Stimulated activated CD8-positive, alpha-beta memory T cell treated with anti-CD3 and anti-CD28 coated beads, Interleukin-15, amount 100 ng/mL, for 48 hours (primary cell): Measurements from ENCODE around the gene RUVBL2.
A peak's percentile ranks its signal among the peaks of the same experiment; 100 is the strongest.

Source experiments
- DNase-seq, 2 donors: peaks; one replicate each; pipeline ENCODE4 v3.0.0-alpha.2; 2020; ENCODE audit warnings: low read depth in 2 of 2

RUVBL2 gene

DNA sequence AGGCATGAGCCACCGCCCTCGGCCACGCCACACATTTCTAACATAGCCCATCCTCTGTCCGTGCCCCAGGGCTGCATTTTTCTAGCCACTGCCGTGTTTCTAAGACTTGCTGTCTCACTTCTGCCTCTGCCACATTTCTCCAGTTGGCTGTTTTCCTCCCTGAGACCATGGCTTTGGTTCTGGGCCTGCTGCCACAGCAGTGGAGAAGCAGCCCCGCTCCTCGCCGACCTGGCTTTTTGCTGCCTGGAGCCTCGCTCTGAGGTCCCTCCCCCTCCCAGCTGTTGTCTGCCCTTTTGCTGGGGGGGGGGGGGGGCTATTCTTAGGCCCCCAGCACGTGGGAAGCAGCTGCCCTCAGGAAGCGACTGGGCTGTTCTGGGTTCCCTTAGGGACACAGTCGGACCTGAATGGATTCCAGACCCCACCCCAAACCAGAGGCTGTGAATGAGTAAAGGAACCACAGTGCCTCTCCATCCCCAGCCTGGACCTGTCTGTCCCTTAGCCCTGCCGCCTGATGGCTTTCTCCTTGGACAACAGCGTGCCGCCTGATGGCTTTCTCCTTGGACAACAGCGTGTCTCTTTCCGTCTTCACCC is 3.9 kb upstream of the RUVBL2 start:
- DNase-seq = no peak

DNA sequence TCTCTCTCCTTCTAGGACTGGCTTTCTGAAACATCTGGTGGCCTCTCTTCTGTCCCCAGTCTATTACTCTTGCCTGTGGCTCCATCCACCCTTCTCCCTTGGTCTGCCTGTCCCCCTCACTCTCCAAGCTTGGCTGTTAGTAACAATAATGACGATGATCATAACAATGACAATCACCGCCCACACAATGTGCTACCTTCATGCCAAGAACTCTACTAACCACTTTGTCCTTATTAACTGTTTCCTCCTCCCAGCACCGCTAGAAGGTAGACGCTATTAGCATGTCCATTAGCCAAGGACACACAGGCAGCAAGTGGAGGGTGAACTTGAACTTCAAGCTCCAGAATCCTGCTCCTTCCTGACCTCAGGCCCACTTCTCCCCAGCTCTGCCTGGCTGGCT is 3.3 kb upstream of the RUVBL2 start:
- no peak for DNase-seq

DNA sequence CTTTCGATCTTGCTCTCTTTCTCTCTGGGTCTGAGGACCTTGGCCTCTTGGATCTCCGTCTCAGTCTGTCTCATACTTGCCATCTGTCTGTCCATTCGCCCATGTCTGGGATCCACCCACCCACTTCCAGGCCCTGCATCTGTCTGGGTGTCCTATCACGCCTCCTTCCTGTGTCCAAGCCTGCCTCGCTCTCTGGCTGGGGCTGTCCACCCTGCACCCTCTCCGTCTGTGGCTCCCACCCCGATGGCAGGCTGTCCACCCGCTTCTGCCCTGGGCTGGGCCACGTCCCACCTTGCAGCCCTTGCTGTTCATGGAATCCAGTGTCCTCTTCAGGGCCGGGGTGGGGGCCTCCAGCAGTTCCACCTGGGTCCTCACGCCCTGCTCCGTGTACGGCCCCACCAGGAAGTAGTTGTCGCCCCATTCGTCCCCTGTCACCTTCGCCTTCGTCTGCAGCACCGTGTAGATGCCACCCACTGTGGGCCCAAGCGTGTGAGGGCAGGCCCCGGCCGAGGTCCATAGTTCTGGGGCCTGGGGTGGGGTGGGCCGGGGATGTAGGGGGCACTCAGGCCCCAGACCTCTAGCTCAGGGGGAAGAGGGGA is 2.6 kb upstream of the RUVBL2 start:
- no peak for DNase-seq

DNA sequence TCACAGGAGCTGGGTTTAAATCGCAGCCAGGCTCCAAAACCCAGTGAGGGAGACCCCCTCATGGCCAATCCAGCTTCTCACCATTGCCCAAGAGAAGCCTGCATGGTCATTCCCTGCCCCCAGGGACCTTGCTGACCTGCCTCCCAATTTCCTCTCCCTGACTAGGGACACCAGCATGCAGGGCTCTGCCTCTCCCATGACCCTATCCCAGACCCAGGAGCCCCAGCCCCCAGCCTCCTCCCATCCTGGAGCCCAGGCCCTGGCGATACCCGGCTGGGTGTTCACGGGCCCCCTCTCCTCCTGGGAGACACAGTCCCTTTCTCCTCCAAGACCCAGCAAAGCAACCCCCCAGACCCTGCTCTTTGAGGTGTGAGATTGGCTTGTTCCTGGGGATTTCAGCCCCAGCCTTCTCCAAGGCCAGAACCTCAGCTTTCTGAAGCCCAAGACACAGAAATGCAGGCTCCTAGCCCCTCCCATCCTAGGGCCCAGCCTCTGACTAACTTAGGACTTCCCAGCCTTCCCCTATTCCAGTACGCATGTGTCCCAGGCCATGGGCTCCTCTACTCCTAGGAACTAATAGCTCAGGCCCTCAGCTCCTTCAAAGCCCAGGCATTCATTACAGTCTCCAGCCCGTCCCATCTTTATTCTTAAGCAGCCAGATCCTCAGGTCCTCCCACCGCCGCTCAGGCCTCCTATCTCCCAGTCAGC is 1.7 kb upstream of the RUVBL2 start:
- DNase-seq = no peak

DNA sequence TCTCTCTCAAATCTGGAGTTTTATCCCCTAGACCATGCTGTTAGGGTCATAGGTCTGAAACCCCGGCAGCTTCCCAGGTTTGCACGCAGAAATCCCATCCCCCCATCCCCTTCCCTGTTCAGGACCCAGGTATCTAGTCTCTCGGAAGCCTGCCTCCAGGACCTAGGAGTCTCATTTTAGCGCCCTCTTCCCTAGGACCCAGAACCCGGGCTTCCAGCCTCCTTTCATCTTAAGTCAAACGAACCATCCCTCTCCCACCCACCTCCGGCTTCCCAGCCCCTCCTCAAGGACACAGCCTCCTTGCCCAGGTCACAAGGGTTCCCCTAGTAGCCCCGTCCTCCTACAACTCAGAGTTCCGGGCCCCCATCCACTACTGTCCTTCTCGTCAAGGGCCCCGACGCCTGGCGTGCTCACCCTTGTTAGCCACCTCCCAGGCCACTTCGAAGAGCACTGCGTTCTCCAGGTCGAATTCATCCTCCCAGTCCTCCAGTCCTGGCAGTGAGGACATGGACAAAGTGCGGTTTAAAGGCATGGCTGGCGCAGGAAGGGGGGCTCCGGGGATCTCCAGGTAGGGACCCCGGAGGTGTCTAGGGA is 1.0 kb upstream of the RUVBL2 start:
- no peak for DNase-seq

DNA sequence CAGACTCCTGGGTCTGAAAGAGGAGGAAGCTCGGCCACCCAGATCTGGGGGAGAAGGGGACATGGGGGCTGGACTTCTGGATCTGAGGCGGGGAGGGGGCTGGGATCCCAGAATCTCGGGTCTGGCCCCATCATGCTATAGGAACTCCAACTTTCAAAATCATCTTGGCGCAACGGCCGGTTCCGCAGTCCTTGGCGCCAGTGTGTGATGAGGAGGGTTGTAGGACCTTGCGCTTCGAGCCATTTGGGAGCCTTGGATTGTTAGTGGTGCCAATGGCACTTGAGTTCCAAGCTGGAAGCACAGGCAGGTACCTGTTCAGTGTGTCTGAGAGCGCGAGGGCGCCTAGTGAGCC is 324 bp downstream of the RUVBL2 start:
- no peak for DNase-seq

DNA sequence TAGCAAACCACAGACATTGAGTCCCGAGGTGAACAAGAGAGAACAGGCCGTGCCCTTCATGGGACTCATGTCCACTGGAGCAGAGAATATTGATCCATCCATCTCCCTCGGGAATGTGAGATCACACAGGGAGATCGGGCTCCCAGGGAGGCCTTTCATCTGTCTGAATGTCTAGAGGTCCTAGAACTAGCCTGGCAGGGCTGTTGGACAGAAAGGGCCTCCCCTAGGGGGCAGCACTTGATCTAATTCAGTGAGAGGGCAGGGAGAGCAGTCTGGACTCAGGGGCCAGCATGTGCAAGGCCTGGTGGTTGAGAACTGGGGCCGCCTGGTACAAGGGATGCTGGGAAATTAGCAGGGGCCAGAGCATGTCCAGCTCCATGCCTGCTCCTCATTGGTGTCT is 4.3 kb downstream of the RUVBL2 start:
- DNase-seq = no peak

DNA sequence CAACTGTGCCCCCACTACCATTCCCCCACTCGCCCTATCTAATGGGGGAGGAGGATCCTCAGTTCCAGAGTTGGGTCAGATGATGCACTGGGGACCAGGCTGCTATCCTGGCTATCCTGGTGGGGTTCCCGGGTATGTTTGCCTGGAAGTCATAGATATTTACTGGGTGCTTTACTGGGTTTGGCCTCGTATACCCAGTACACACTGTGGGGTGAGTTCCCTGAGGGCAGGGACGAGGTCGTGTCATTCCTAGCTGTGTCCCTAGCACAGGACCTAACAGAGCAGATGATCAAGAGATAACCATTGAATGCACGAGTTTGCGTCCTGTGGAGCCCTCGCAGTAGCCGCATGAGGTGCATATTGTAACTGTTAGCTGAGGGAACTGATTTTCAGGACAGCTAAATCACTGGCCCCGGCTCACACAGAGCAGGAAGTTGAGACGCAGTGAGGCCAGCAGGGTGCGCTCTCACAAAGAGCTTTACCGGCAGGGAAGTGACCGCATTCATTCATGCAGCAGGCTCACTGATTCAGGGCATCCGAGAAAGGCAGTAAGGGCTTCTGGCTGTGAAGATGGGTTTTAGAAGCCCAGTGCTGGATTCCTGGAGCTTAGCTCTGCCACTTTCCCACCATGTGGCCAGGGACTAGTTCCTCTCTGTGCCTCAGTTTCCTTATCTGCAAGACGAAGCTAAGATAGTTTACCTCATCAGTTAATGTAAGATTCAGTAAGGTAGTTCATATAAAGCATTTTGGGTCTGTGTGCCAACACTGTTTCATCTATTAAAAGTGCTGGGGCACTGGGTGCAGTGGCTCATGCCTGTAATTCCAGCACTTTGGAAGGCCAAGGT is 6.0 kb downstream of the RUVBL2 start:
- peak; percentile 44 to 49 for DNase-seq

DNA sequence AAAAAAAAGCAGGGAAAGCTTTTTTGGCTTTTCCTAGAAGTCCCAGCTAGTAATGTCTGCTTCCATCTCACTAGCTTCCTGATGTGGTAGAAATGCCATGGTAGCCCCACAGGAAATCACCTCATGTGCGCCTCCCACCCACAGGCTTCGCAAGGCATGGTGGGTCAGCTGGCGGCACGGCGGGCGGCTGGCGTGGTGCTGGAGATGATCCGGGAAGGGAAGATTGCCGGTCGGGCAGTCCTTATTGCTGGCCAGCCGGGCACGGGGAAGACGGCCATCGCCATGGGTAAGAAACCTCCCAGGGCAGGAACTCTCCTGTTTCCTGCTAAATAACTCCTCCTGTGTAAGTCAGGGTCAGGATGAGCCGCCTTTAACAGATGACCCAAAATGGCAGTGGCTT is 10.4 kb downstream of the RUVBL2 start:
- no peak for DNase-seq

DNA sequence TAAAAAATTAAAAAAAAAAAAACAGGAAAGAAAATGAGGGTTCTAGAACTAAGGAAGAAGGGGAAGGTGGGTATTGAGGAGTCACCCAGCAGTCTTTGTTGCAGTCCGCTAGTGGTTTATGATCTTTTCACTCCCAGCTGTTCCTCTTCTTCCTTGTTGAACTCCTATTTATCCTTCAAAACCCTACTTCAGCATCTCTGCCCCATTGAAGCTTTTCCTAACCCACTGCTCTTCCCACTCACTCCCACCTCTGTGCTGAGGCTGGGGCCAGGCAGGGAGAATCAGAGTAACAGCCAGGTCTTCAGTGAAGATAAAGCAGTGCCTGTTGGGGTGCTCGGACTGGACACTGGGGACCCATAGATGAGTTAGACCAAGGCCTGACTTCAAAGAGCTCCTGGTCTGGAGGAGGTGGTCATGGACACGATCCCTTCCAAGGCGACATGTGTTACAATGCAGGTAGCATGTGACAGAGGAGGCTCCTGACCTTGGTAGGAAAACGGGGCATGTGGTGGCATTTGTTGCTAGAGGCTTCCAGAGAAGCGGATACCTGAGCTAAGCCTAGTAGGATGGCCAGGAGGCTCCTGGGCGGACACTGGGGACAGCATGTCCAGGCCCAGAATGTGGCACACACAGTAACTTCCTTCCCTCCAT is 11.4 kb downstream of the RUVBL2 start:
- DNase-seq = no peak

DNA sequence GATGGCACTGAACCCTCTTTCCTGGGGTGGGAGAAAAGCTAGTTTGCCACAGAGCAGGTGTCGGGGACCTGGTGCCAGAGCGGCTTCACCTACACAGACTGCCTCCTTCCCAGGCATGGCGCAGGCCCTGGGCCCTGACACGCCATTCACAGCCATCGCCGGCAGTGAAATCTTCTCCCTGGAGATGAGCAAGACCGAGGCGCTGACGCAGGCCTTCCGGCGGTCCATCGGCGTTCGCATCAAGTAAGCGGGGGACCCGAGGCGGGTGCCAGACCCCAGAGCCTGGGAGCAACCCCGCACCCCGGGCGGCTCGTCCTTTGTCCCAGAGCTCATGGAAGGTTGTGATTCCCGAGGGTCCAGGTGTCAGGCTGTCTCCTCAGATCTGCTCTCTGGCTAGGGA is 13.2 kb downstream of the RUVBL2 start:
- no peak for DNase-seq

DNA sequence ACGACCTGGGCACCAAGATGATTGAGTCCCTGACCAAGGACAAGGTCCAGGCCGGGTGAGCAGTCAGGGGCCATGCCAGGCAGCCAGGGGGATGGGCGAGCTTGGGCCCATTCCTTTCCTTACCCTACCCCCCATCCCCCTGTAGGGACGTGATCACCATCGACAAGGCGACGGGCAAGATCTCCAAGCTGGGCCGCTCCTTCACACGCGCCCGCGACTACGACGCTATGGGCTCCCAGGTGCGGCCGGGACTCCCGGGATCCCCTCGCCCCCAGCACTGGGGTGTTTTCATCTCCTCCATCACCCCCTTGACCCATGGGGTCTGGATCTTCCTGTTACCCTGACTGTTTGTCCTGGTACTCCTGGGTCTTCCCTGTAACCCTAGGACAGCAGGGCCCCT is 16.1 kb downstream of the RUVBL2 start:
- DNase-seq = no peak

DNA sequence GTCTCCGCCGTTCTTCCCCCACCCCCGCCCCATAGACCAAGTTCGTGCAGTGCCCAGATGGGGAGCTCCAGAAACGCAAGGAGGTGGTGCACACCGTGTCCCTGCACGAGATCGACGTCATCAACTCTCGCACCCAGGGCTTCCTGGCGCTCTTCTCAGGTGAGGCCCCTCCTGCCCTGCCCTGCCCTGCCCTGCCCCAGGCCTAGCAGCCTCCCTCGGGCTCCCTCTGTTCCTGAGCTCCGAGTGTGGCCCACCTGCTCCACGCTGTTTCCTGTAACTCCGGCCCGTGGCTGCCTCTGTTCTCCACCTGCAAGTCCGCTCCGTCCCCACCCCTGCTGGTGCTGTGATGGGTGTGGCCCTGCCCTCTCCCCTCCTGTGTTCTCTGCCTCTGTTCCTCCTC is 16.8 kb downstream of the RUVBL2 start:
- no peak for DNase-seq

DNA sequence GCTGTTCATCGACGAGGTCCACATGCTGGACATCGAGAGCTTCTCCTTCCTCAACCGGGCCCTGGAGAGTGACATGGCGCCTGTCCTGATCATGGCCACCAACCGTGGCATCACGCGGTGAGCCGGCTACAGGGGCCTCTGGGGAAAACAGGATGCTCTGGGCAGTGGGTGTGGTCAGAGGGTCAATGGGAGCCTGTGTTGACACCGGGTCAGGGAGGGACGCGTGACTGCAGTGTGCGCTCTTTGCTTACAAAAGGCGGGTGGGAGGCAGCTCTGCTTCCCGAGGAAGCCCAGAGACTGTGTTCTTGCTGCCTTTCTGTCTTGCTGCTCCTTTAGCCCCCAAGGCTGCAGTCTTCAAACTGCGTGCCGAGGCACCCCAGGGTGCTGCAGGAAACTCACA is 17.5 kb downstream of the RUVBL2 start:
- DNase-seq = no peak

DNA sequence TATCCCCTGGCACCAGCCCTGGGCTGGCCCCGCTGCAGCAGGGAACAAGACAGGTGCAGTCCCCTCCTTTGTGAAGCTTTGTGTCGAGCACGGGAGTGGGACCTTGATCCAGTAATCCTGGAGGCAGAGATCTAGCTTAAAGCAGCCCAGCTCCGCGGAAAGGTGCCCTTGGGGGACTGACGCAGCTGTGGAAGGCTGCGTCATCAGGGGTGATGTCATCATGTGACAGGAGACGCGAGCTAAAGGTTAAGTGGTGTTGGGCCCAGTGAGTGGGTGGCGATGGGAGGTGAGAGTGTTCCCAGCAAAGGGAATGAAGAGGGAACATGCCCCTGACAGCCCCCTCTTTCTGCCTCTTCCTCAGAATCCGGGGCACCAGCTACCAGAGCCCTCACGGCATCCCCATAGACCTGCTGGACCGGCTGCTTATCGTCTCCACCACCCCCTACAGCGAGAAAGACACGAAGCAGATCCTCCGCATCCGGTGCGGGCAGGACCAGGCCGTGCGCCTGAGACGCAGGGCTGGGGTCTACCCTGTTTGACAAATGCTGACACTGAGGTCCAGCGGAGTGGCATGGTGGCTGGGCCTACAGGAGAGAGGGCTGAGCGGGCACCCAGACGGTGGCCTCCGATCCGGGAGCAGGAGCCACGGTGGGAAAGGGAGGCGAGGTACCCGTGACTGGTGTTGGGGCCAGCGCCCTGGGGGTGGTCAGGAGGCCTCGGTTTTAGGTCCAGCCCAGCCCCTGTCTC is 20.6 kb downstream of the RUVBL2 start:
- DNase-seq = no peak

DNA sequence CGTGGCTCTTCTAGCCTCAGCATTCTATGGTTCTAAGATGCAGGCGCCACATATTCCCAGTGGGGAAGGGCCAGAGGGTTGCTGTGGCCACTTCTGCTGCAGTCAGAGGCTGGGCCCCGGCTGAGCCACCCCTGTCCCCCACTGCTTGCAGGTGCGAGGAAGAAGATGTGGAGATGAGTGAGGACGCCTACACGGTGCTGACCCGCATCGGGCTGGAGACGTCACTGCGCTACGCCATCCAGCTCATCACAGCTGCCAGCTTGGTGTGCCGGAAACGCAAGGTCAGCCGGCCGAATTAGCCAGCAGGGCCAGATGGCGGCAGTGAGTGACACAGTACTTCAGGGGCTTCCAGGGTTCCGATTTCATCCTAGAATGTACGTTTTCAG is 21.2 kb downstream of the RUVBL2 start:
- no peak for DNase-seq

DNA sequence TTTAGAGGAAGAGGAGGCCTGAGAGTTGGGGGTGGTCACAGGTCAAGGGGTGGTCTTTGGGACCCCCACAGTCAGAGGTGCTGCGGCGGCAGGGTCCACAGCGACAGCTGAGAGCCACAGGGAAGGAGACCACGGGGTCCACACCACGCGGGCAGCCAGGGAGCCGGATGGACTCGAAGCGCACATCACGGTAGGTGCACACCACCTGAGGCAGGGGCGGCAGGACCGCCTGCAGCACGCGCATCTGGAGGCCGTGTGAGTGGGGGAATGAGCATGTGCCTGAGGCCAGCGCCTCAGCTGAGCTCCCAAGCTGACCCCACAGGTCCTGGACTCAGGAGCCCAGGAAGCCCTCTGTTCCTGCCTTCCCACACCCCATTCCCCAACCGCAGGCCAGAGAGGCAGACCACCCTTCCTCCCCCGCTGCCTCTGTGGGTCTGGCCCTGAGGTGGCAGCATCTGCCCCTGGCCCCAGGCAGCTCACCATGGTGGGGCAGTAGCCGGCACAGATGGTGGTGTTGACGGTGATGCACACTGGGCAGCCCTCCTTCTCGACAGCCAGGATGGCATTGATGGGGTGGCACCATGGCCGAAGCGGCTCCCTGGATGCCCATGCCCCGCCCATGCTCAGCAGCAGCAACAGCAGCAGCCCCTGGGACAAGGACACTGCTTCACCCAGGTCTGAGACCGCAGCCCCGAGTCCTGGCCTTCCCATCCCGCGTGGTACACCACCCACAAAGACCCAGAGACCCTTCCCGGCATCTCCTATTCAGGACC is 22.6 kb downstream of the RUVBL2 start:
- no peak for DNase-seq

DNA sequence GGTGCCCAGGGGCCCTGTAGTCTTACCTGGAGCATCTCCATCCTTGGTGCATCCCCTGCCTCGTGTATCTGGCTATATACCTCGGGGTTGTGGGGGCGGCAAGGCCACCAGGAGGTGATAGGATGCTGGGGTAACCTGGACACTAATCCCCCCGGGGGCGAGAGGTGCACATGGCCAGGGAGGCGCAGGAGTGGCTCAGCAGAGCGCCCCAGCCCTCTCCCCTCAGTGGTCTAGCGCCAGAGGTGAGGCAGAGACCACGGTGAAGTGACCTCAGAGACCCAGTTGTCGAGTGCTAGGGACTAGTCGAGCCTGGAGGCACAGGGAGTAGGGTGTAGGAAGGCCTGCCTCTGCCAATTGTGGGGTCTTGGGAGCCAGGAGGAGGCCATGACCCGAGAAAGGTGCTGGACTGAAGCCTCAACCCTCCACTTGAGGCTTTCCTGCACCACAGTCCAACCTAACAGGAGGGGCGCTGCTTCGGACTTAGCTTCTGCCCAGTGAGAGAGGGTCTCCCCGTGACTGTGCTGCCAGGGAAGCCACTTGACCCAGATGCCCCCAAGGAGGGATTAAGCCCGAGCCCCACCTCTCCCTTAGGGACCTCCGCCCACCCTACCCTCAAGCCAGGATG is 23.5 kb downstream of the RUVBL2 start, which contains the start of gene LHB:
LHB (minus strand) TSS at position 51 of the 625 bp plus-strand sequence; CDS start at position 41, 10 bp downstream.
- no peak for DNase-seq

DNA sequence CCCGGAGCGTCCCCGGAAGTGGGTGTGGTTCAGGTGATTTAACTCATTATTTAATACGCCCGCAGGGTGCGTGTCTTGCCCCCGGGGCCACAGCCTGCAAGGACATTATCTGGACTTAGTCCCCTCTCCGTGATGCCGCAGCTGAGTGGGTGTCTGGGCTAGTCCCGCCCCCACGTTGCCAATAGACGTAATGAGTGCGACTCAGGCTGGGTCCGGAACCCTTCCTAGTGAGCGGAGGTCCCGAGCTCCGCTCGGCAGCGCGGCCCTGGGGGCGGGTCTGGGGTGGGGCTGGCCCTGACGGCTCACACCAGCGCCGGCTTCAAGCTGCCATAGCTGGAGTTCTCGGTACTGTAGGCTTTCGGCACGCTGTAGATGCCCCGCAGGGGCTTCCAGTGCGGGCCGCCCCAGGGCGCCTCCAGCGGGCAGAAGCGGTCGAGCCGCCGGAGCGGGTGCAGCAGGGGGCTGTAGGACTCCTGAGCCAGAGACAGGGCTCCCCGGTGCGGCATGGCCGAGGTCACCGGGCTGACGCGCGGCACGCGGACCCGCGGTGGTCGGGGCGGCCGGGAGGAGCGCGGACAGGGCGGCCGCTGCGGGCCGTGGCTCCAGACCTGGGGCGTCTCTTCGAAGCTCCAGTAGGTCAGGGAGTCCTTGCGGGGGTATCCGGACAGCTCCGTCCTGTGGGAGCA is 24.1 kb downstream of the RUVBL2 start:
- peak; percentile 46 to 55 for DNase-seq
